ENCODE measurements around the gene CPZ.
"Not testable (repeated sequence)": the region's sequence is repeated elsewhere in the genome, so short reads cannot be mapped to it uniquely, and the experiment has no call there.

CPZ gene

GRCh38 chr4:8646296-8647093 is 53.9 kb downstream of the CPZ start:
- no peaks in the 10 kb centered on the region for H3K4me1 ChIP-seq (ENCODE audit: control insufficient read depth in 1 of 2, insufficient read depth in 2 of 2, low read length in 2 of 2)
- H3K27ac ChIP-seq (ENCODE audit: low read length): no peak overlapping the region
- no peaks in the 10 kb centered on the region for H3K36me3 ChIP-seq (ENCODE audit: control insufficient read depth in 1 of 2, insufficient read depth in 2 of 2, low read length in 2 of 2)
- no peak overlapping the region for H3K4me3 ChIP-seq (ENCODE audit: low read depth in 1 of 2, low read length in 2 of 2)
- H3K9me3 ChIP-seq (ENCODE audit: control insufficient read depth in 1 of 2, low read length in 2 of 2): no peaks in the 10 kb centered on the region
- no peaks in the 10 kb centered on the region for H3K27me3 ChIP-seq (ENCODE audit: low read depth, low read length)

GRCh38 chr4:8647094-8647570 is 54.6 kb downstream of the CPZ start:
- no peaks in the 10 kb centered on the region for H3K27me3 ChIP-seq (ENCODE audit: low read depth, low read length)
- no peaks in the 10 kb centered on the region for H3K9me3 ChIP-seq (ENCODE audit: control insufficient read depth in 1 of 2, low read length in 2 of 2)
- H3K36me3 ChIP-seq (ENCODE audit: control insufficient read depth in 1 of 2, insufficient read depth in 2 of 2, low read length in 2 of 2): no peaks in the 10 kb centered on the region
- H3K4me1 ChIP-seq (ENCODE audit: control insufficient read depth in 1 of 2, insufficient read depth in 2 of 2, low read length in 2 of 2): no peaks in the 10 kb centered on the region
- no peak overlapping the region for H3K27ac ChIP-seq (ENCODE audit: low read length)
- H3K4me3 ChIP-seq (ENCODE audit: low read depth in 1 of 2, low read length in 2 of 2): no peak overlapping the region

GRCh38 chr4:8647626-8648025 is 55.1 kb downstream of the CPZ start:
- H3K27ac ChIP-seq (ENCODE audit: low read length): no peak overlapping the region
- no peaks in the 10 kb centered on the region for H3K27me3 ChIP-seq (ENCODE audit: low read depth, low read length)
- no peaks in the 10 kb centered on the region for H3K4me1 ChIP-seq (ENCODE audit: control insufficient read depth in 1 of 2, insufficient read depth in 2 of 2, low read length in 2 of 2)
- H3K36me3 ChIP-seq (ENCODE audit: control insufficient read depth in 1 of 2, insufficient read depth in 2 of 2, low read length in 2 of 2): no peaks in the 10 kb centered on the region
- H3K4me3 ChIP-seq (ENCODE audit: low read depth in 1 of 2, low read length in 2 of 2): no peak overlapping the region
- no peaks in the 10 kb centered on the region for H3K9me3 ChIP-seq (ENCODE audit: control insufficient read depth in 1 of 2, low read length in 2 of 2)

GRCh38 chr4:8648296-8648695 is 55.7 kb downstream of the CPZ start:
- Histone ChIP-seq H3K4me1 (ENCODE audit: control insufficient read depth in 1 of 2, insufficient read depth in 2 of 2, low read length in 2 of 2) (no peaks in the 10 kb centered on the region), H3K9me3 (ENCODE audit: control insufficient read depth in 1 of 2, low read length in 2 of 2) (no peaks in the 10 kb centered on the region), H3K27me3 (ENCODE audit: low read depth, low read length) (no peaks in the 10 kb centered on the region), H3K27ac (ENCODE audit: low read length) (no peak overlapping the region), H3K4me3 (ENCODE audit: low read depth in 1 of 2, low read length in 2 of 2) (no peak overlapping the region), H3K36me3 (ENCODE audit: control insufficient read depth in 1 of 2, insufficient read depth in 2 of 2, low read length in 2 of 2) (no peaks in the 10 kb centered on the region)

- Histone ChIP-seq H3K4me1 (ENCODE audit: control insufficient read depth in 1 of 2, insufficient read depth in 2 of 2, low read length in 2 of 2) (no peaks in the 10 kb centered on the region), H3K9me3 (ENCODE audit: control insufficient read depth in 1 of 2, low read length in 2 of 2) (peaks cover 0 to under 1% of the 10 kb centered on the region in 2 donors), H3K36me3 (ENCODE audit: control insufficient read depth in 1 of 2, insufficient read depth in 2 of 2, low read length in 2 of 2) (no peaks in the 10 kb centered on the region), H3K27me3 (ENCODE audit: low read depth, low read length) (no peaks in the 10 kb centered on the region), H3K4me3 (ENCODE audit: low read depth in 1 of 2, low read length in 2 of 2) (no peak overlapping the region), H3K27ac (ENCODE audit: low read length) (no peak overlapping the region)
Measured at GRCh38 chr4:8648816-8649630, 56.5 kb downstream of the CPZ start.

- no peak overlapping the region for H3K27ac ChIP-seq (ENCODE audit: low read length)
- peaks cover 0 to 3% of the 10 kb centered on the region in 2 donors for H3K9me3 ChIP-seq (ENCODE audit: control insufficient read depth in 1 of 2, low read length in 2 of 2)
- no peaks in the 10 kb centered on the region for H3K27me3 ChIP-seq (ENCODE audit: low read depth, low read length)
- H3K4me1 ChIP-seq (ENCODE audit: control insufficient read depth in 1 of 2, insufficient read depth in 2 of 2, low read length in 2 of 2): no peaks in the 10 kb centered on the region
- H3K4me3 ChIP-seq (ENCODE audit: low read depth in 1 of 2, low read length in 2 of 2): no peak overlapping the region
- H3K36me3 ChIP-seq (ENCODE audit: control insufficient read depth in 1 of 2, insufficient read depth in 2 of 2, low read length in 2 of 2): no peaks in the 10 kb centered on the region
Measured at GRCh38 chr4:8649631-8650361, 57.2 kb downstream of the CPZ start.

- H3K4me3 ChIP-seq (ENCODE audit: low read depth in 1 of 2, low read length in 2 of 2): no peak overlapping the region
- H3K4me1 ChIP-seq (ENCODE audit: control insufficient read depth in 1 of 2, insufficient read depth in 2 of 2, low read length in 2 of 2): no peaks in the 10 kb centered on the region
- no peaks in the 10 kb centered on the region for H3K36me3 ChIP-seq (ENCODE audit: control insufficient read depth in 1 of 2, insufficient read depth in 2 of 2, low read length in 2 of 2)
- no peak overlapping the region for H3K27ac ChIP-seq (ENCODE audit: low read length)
- H3K9me3 ChIP-seq (ENCODE audit: control insufficient read depth in 1 of 2, low read length in 2 of 2): peaks cover 0 to 3% of the 10 kb centered on the region in 2 donors
- H3K27me3 ChIP-seq (ENCODE audit: low read depth, low read length): no peaks in the 10 kb centered on the region
Measured at GRCh38 chr4:8651661-8652180, 59.2 kb downstream of the CPZ start.

GRCh38 chr4:8652181-8653078 is 59.9 kb downstream of the CPZ start:
- Histone ChIP-seq H3K27me3 (ENCODE audit: low read depth, low read length) (no peaks in the 10 kb centered on the region), H3K9me3 (ENCODE audit: control insufficient read depth in 1 of 2, low read length in 2 of 2) (peaks cover 0 to 3% of the 10 kb centered on the region in 2 donors), H3K36me3 (ENCODE audit: control insufficient read depth in 1 of 2, insufficient read depth in 2 of 2, low read length in 2 of 2) (no peaks in the 10 kb centered on the region), H3K4me3 (ENCODE audit: low read depth in 1 of 2, low read length in 2 of 2) (no peak overlapping the region), H3K27ac (ENCODE audit: low read length) (no peak overlapping the region), H3K4me1 (ENCODE audit: control insufficient read depth in 1 of 2, insufficient read depth in 2 of 2, low read length in 2 of 2) (no peaks in the 10 kb centered on the region)

GRCh38 chr4:8653326-8654000 is 60.9 kb downstream of the CPZ start:
- no peaks in the 10 kb centered on the region for H3K36me3 ChIP-seq (ENCODE audit: control insufficient read depth in 1 of 2, insufficient read depth in 2 of 2, low read length in 2 of 2)
- no peaks in the 10 kb centered on the region for H3K27me3 ChIP-seq (ENCODE audit: low read depth, low read length)
- no peak overlapping the region for H3K4me3 ChIP-seq (ENCODE audit: low read depth in 1 of 2, low read length in 2 of 2)
- peaks cover 0 to 3% of the 10 kb centered on the region in 2 donors for H3K9me3 ChIP-seq (ENCODE audit: control insufficient read depth in 1 of 2, low read length in 2 of 2)
- no peaks in the 10 kb centered on the region for H3K4me1 ChIP-seq (ENCODE audit: control insufficient read depth in 1 of 2, insufficient read depth in 2 of 2, low read length in 2 of 2)
- no peak overlapping the region for H3K27ac ChIP-seq (ENCODE audit: low read length)

- H3K27ac ChIP-seq (ENCODE audit: low read length); H3K27me3 ChIP-seq (ENCODE audit: low read depth, low read length); H3K4me3 ChIP-seq (ENCODE audit: low read depth in 1 of 2, low read length in 2 of 2); H3K36me3 ChIP-seq (ENCODE audit: control insufficient read depth in 1 of 2, insufficient read depth in 2 of 2, low read length in 2 of 2); H3K9me3 ChIP-seq (ENCODE audit: control insufficient read depth in 1 of 2, low read length in 2 of 2); H3K4me1 ChIP-seq (ENCODE audit: control insufficient read depth in 1 of 2, insufficient read depth in 2 of 2, low read length in 2 of 2): not testable (repeated sequence)
Measured at GRCh38 chr4:8654139-8654538, 61.6 kb downstream of the CPZ start.

All from muscle layer of duodenum (tissue), 2 donors.